Smooth muscle cell (in vitro differentiated cells): ENCODE results near the gene OR56B1. TPM values are rescaled to one million over a fixed set of nuclear protein-coding genes. Genes with fewer than 3 reads are reported as not detected.
"Not testable (repeated sequence)": the region's sequence is repeated elsewhere in the genome, so short reads cannot be mapped to it uniquely, and the experiment has no call there.

Source experiments
- DNase-seq: peaks from one replicate; lab custom pipeline; 2025; ENCODE audit not compliant: unreplicated experiment; lab: John Stamatoyannopoulos, UW
- H2AFZ ChIP-seq: fragments of 200-600 bp; sonication (generic); 2 replicates; pipeline ENCODE4 v1.6.0; 2016; ENCODE audit warnings: antibody characterized with exemption, low read depth, mild to moderate bottlenecking
- H3F3A ChIP-seq: fragments of 200-600 bp; sonication (generic); 2 replicates; pipeline ENCODE4 v1.6.0; 2017; ENCODE audit warnings: antibody characterized with exemption, low read depth
- H3K27ac ChIP-seq: fragments of 200-600 bp; sonication (generic); 2 replicates; pipeline ENCODE4 v1.5.1; 2016; ENCODE audit warnings: low read depth, mild to moderate bottlenecking
- H3K27me3 ChIP-seq: fragments of 200-600 bp; sonication (generic); 2 replicates; pipeline ENCODE4 v1.6.1; 2016; ENCODE audit warnings: low read depth, mild to moderate bottlenecking
- H3K36me3 ChIP-seq: fragments of 200-600 bp; sonication (generic); 2 replicates; pipeline ENCODE4 v1.5.1; 2016; ENCODE audit warnings: low read depth
- H3K4me1 ChIP-seq: fragments of 200-600 bp; sonication (generic); 2 replicates; pipeline ENCODE4 v1.5.1; 2016; ENCODE audit warnings: low read depth
- H3K4me2 ChIP-seq: fragments of 200-600 bp; sonication (generic); 2 replicates; pipeline ENCODE4 v1.6.0; 2016; ENCODE audit warnings: mild to moderate bottlenecking
- H3K4me3 ChIP-seq: fragments of 200-600 bp; sonication (generic); 2 replicates; pipeline ENCODE4 v1.5.1; 2016; ENCODE audit warnings: mild to moderate bottlenecking
- H3K79me2 ChIP-seq: fragments of 200-600 bp; sonication (generic); 2 replicates; pipeline ENCODE4 v1.6.0; 2016; ENCODE audit warnings: low read depth, mild to moderate bottlenecking
- H3K9ac ChIP-seq: fragments of 200-600 bp; sonication (generic); 2 replicates; pipeline ENCODE4 v1.6.0; 2016; ENCODE audit warnings: low read depth
- H3K9me3 ChIP-seq: fragments of 200-600 bp; sonication (generic); replicated peaks from 2 replicates; pipeline ENCODE4 v1.5.1; 2016; ENCODE audit warnings: low read depth
- H4K20me1 ChIP-seq: fragments of 200-600 bp; sonication (generic); 2 replicates; pipeline ENCODE4 v1.6.0; 2016; ENCODE audit warnings: low read depth
- CTCF ChIP-seq: fragments of 200-600 bp; sonication (generic); IDR thresholded peaks from 2 replicates; pipeline ENCODE4 v1.5.1; 2017; ENCODE audit warnings: borderline replicate concordance, mild to moderate bottlenecking, antibody characterized with exemption; ENCODE audit not compliant: insufficient read depth, poor library complexity, severe bottlenecking
- WGBS: methylation state at CpG from one replicate; pipeline ENCODE4 v1.1.7; 2016; ENCODE audit warnings: low lambda C conversion rate; 5-methylcytosine and 5-hydroxymethylcytosine counted together
- polyA plus RNA-seq: library from polyadenylated mRNA; unstranded; fragments of >200 nt; fragmentation: Nextera tagmentation; extraction: Ambion mirVana; gene quantifications from 2 replicates; pipeline ENCODE4 v1.2.1, GENCODE V29; 2016
- total RNA-seq: library from RNA; depleted of rRNA; stranded (reverse); fragments of >200 nt; gene quantifications from 2 replicates; pipeline ENCODE4 v1.2.3, GENCODE V29; 2014

The OR56B1 gene
- total and polyA plus RNA-seq, 2 experiments from 2014 or later = not detected

DNA sequence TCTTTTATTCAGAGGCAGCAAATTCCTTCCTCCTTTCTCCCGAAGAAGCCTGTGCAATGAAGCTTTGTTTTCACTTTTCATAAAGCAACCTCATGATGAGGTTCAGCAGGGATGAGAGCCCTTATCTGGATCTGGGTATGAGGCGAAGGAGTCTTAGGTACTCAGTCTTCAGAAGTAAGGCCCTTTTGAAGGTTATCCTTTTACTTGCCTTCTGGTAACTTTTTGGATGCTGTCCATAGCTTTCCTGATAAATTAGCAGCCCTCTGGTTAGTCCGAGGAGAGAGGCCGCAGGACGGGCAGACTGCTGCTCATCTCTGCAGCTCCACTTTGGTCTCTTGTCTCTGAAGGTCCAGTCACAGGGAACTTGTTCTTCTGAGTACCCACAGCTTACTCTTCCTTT is 45.5 kb upstream of the OR56B1 start:
- H3K4me3 ChIP-seq = peak overlapping the region; percentile 33
- peak overlapping the region; percentile 76 for H3K4me2 ChIP-seq
- DNase-seq = no peak

GRCh38 chr11:5691238-5691963 is 44.8 kb upstream of the OR56B1 start:
- H3F3A ChIP-seq, H3K79me2 ChIP-seq, DNase-seq, H3K9me3 ChIP-seq, H3K4me3 ChIP-seq, H4K20me1 ChIP-seq, H2AFZ ChIP-seq, H3K9ac ChIP-seq, H3K36me3 ChIP-seq, H3K27me3 ChIP-seq: not testable (repeated sequence)
- WGBS = 76% methylated on average over 12 of the region's 12 CpGs
- H3K27ac ChIP-seq = peak overlapping the region; percentile 82
- H3K4me2 ChIP-seq = peak overlapping the region; percentile 76
- H3K4me1 ChIP-seq = peaks cover 19% of the 10 kb centered on the region

More for the DNA sequence above, 45.5 kb upstream of the OR56B1 start:
- Histone ChIP-seq H3K27me3 (no peaks in the 10 kb centered on the region), H3K9me3 (no peaks in the 10 kb centered on the region), H4K20me1 (no peaks in the 10 kb centered on the region), H3K27ac (peak overlapping the region; percentile 82), H2AFZ (peak overlapping the region; percentile 91), H3K9ac (peak overlapping the region; percentile 73), H3K36me3 (no peaks in the 10 kb centered on the region), H3K4me1 (peaks cover 19% of the 10 kb centered on the region), H3K79me2 (no peaks in the 10 kb centered on the region), H3F3A (no peaks in the 10 kb centered on the region)
- no peak for TF ChIP-seq CTCF
- 78% methylated on average over 5 of the region's 5 CpGs for WGBS

DNA sequence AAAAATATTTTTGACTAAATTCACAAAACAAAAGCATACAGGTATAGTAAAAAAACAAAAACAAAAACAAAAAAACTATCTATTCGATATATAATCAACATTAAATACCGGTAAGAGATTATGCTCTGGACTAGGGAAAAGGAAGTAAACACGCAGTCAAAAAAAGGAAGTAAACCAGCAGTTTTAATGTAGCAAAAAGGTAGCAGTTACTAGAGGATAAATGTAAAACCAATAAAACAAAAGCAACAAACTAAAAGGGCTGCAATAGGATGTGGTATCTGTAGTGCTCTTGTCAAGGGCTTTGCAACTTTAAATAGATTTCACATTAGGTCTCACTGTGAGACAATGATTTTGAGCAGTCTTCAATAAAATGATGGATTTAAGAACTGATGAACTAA is 44.3 kb upstream of the OR56B1 start:
- Histone ChIP-seq H3K9ac (no peak overlapping the region), H3K27me3 (no peaks in the 10 kb centered on the region), H4K20me1 (no peaks in the 10 kb centered on the region), H2AFZ (no peak overlapping the region), H3K36me3 (no peaks in the 10 kb centered on the region), H3K79me2 (no peaks in the 10 kb centered on the region), H3K4me2 (peak overlapping the region; percentile 76), H3K27ac (no peak overlapping the region), H3K4me1 (peaks cover 19% of the 10 kb centered on the region), H3K9me3 (no peaks in the 10 kb centered on the region), H3F3A (no peaks in the 10 kb centered on the region), H3K4me3 (no peak overlapping the region)
- no peak for TF ChIP-seq CTCF
- DNase-seq = no peak
- WGBS = 95% methylated on average over 3 of the region's 3 CpGs

GRCh38 chr11:5694642-5695041 is 41.6 kb upstream of the OR56B1 start:
- H2AFZ ChIP-seq = no peak overlapping the region
- WGBS = 94% methylated on average over 1 of the region's 1 CpG
- no peak overlapping the region for H3K27ac ChIP-seq
- H3F3A ChIP-seq = no peaks in the 10 kb centered on the region
- no peaks in the 10 kb centered on the region for H3K79me2 ChIP-seq
- H4K20me1 ChIP-seq = no peaks in the 10 kb centered on the region
- H3K27me3 ChIP-seq = no peaks in the 10 kb centered on the region
- no peaks in the 10 kb centered on the region for H3K9me3 ChIP-seq
- TF ChIP-seq CTCF = no peak
- DNase-seq = no peak
- peaks cover 13% of the 10 kb centered on the region for H3K4me1 ChIP-seq
- H3K9ac ChIP-seq = no peak overlapping the region
- no peak overlapping the region for H3K4me3 ChIP-seq
- H3K36me3 ChIP-seq = no peaks in the 10 kb centered on the region
- no peak overlapping the region for H3K4me2 ChIP-seq
